Spleen (tissue), 7 donors: ENCODE results near the gene STAU1.

ENCODE experiments used
- POLR2A ChIP-seq, 3 donors: fragments of 450-650 bp; IDR thresholded peaks; one replicate each; pipeline ENCODE4 v1.5.1; 2017; ENCODE audit warnings: antibody characterized with exemption in 3 of 3, mild to moderate bottlenecking in 1 of 3
- TF ChIP-seq, protein P1 (sequence below), 11 experiments: fragments of 200-600 bp in 7 of 11; fragments of 450-650 bp in 4 of 11; sonication (generic) in 4 of 11; IDR thresholded peaks in 8 of 11; conservative IDR thresholded peaks in 3 of 11; 1 replicate in 7 of 11; 2 replicates in 4 of 11; pipeline versions ENCODE4 v1.4.0 to v1.8.0; 2016 to 2021; ENCODE audit warnings: antibody characterized with exemption in 11 of 11, inconsistent platforms in 4 of 11, mild to moderate bottlenecking in 1 of 11
- donor health status: DM: no; HTN: no; CAD: no; lungs with moderate emphysema.
- donor health status: DM: no; HTN: no; CAD: no.
- donor health status: DM: no; HTN: no; CAD: no.

DNA sequence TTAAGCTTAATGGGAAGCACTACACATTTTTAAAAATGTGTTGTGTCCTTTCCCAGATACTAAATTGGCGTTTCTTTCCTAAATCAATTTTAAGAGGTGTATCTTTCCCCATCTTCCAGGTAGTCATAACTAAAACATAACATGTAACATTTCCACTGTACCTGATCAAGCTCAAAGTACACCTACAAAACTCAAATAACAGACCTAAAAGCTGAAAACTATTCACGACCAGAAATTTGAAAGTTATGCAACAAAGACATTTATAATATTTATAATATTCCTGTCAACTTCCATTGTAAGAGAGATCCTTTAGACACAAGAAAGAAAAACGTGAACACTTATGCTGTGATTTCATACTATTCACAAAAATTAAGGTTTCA, 3.5 kb downstream of the STAU1 start:
- TF ChIP-seq, protein P1, sequence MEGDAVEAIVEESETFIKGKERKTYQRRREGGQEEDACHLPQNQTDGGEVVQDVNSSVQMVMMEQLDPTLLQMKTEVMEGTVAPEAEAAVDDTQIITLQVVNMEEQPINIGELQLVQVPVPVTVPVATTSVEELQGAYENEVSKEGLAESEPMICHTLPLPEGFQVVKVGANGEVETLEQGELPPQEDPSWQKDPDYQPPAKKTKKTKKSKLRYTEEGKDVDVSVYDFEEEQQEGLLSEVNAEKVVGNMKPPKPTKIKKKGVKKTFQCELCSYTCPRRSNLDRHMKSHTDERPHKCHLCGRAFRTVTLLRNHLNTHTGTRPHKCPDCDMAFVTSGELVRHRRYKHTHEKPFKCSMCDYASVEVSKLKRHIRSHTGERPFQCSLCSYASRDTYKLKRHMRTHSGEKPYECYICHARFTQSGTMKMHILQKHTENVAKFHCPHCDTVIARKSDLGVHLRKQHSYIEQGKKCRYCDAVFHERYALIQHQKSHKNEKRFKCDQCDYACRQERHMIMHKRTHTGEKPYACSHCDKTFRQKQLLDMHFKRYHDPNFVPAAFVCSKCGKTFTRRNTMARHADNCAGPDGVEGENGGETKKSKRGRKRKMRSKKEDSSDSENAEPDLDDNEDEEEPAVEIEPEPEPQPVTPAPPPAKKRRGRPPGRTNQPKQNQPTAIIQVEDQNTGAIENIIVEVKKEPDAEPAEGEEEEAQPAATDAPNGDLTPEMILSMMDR (IDR thresholded peaks at IDR 0.05 in 8 of 11, conservative IDR thresholded peaks at IDR 0.05 in 3 of 11): no peak
- TF ChIP-seq POLR2A (IDR thresholded peaks at IDR 0.05): no peak
